A673 (cell line): Measurements from ENCODE around the gene PRRC2A. TPM values are rescaled to one million over a fixed set of nuclear protein-coding genes. Genes with fewer than 3 reads are reported as not detected.

Source experiments
- BruUV-seq: library from RNA; stranded (reverse); fragments of 400-500 nt; replicated peaks from 2 replicates; lab custom pipeline; 2021; lab: Mats Ljungman, UMichigan
- CTCF ChIA-PET: fragments of 300-600 bp; sonication (Branson Sonifier 250); formaldehyde crosslinking; loops from one replicate; lab custom pipeline; 2022; ENCODE audit warnings: antibody characterized with exemption; lab: Charles Lee
- POLR2A ChIA-PET: fragments of 300-600 bp; sonication (Branson Sonifier 250); formaldehyde crosslinking; loops from one replicate; lab custom pipeline; 2022; ENCODE audit warnings: antibody characterized with exemption; ENCODE audit not compliant: low non-redundant PET; lab: Charles Lee
- DNase-seq: peaks from one replicate; pipeline ENCODE4 v3.0.0-alpha.2; 2015; ENCODE audit warnings: low spot score
- H3K27ac ChIP-seq: fragments of 200-600 bp; sonication (generic); 2 replicates; pipeline ENCODE4 v1.5.1; 2016; ENCODE audit warnings: mixed run types, low read depth, mild to moderate bottlenecking, mixed read lengths, antibody characterized with exemption, low read length; ENCODE audit not compliant: poor library complexity, severe bottlenecking
- H3K27me3 ChIP-seq: fragments of 200-600 bp; sonication (generic); replicated peaks from 2 replicates; pipeline ENCODE4 v1.6.1; 2017; ENCODE audit warnings: mixed run types, low read depth, mild to moderate bottlenecking, mixed read lengths, antibody characterized with exemption, low read length; ENCODE audit not compliant: insufficient read depth, poor library complexity
- H3K36me3 ChIP-seq: fragments of 200-600 bp; sonication (generic); 2 replicates; pipeline ENCODE4 v1.6.1; 2016; ENCODE audit warnings: mixed run types, mild to moderate bottlenecking, mixed read lengths, antibody characterized with exemption, low read length; ENCODE audit not compliant: insufficient read depth, poor library complexity, severe bottlenecking
- H3K4me1 ChIP-seq: fragments of 200-600 bp; sonication (generic); 2 replicates; pipeline ENCODE4 v1.6.1; 2017; ENCODE audit warnings: mixed run types, mild to moderate bottlenecking, mixed read lengths, antibody characterized with exemption, low read length; ENCODE audit not compliant: insufficient read depth, poor library complexity, severe bottlenecking
- H3K4me3 ChIP-seq: fragments of 200-600 bp; sonication (generic); 2 replicates; pipeline ENCODE4 v1.5.1; 2016; ENCODE audit warnings: low read depth, mixed run types, mild to moderate bottlenecking, mixed read lengths, low read length; ENCODE audit not compliant: poor library complexity, severe bottlenecking
- H3K9me3 ChIP-seq: fragments of 200-600 bp; sonication (generic); 2 replicates; pipeline ENCODE4 v1.6.1; 2016; ENCODE audit warnings: mixed run types, low read depth, mild to moderate bottlenecking, mixed read lengths, antibody characterized with exemption, low read length; ENCODE audit not compliant: poor library complexity, severe bottlenecking
- EZH2 ChIP-seq: fragments of 200-600 bp; sonication (generic); IDR thresholded peaks from 2 replicates; pipeline ENCODE4 v1.6.1; 2017; ENCODE audit warnings: borderline replicate concordance, low read depth, mild to moderate bottlenecking, mixed read lengths, antibody characterized with exemption, low read length; ENCODE audit not compliant: poor library complexity, severe bottlenecking
- intact Hi-C: fragments of 100-400 bp; cut with micrococcal nuclease; formaldehyde crosslinking; loops from one replicate; pipeline ENCODE4 v1.10.0; 2022; ENCODE audit not compliant: unreplicated experiment
- total RNA-seq: library from RNA; stranded (reverse); gene quantifications from 2 replicates; pipeline ENCODE4 v1.2.3, GENCODE V29; 2021
- TF ChIP-seq, protein P1 (sequence below): fragments of 300-800, 200-600 bp; sonication (generic); conservative IDR thresholded peaks from 2 replicates; pipeline ENCODE4 v1.5.1; 2017; ENCODE audit warnings: low read depth, mild to moderate bottlenecking, antibody characterized with exemption, low read length, moderate library complexity, mixed read lengths

The PRRC2A gene
- total RNA-seq, 1 experiment from 2014 or later = 289 TPM

DNA sequence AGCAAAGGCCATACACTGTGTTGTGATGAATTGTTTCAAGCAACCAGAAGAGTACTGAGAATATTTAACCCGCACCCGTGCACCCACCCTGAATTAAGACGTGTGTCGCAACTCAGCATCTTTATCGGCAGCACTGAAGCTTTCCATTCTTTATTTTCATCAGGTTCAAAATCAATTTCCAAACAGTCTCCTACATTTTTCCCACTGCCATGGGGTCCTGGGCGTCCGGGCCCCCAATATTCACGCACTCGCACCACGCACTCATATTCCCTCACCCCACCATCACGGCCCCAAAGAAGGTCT, 40.1 kb upstream of the PRRC2A start:
- TF ChIP-seq, protein P1, sequence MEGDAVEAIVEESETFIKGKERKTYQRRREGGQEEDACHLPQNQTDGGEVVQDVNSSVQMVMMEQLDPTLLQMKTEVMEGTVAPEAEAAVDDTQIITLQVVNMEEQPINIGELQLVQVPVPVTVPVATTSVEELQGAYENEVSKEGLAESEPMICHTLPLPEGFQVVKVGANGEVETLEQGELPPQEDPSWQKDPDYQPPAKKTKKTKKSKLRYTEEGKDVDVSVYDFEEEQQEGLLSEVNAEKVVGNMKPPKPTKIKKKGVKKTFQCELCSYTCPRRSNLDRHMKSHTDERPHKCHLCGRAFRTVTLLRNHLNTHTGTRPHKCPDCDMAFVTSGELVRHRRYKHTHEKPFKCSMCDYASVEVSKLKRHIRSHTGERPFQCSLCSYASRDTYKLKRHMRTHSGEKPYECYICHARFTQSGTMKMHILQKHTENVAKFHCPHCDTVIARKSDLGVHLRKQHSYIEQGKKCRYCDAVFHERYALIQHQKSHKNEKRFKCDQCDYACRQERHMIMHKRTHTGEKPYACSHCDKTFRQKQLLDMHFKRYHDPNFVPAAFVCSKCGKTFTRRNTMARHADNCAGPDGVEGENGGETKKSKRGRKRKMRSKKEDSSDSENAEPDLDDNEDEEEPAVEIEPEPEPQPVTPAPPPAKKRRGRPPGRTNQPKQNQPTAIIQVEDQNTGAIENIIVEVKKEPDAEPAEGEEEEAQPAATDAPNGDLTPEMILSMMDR = no peak
- no peak for TF ChIP-seq EZH2
- ChIA-PET POLR2A (no interaction called here), CTCF (interaction anchor here (1.0 to 2.6 kb wide), 4 partner anchors 13 to 84 kb away, joined by 3 to 23 read pairs (median 6); partner anchors contain the start of gene NCR3)
- no peak overlapping the region for H3K27ac ChIP-seq
- H3K4me1 ChIP-seq = no peaks in the 10 kb centered on the region
- H3K27me3 ChIP-seq = no peaks in the 10 kb centered on the region
- intact Hi-C loops = no loop called here
- H3K4me3 ChIP-seq = peak overlapping the region; percentile 78
- DNase-seq = no peak
- no TSS peak for BruUV-seq
- H3K36me3 ChIP-seq = no peaks in the 10 kb centered on the region
- H3K9me3 ChIP-seq = no peaks in the 10 kb centered on the region

GRCh38 chr6:31580807-31581433, 39.6 kb upstream of the PRRC2A start:
- intact Hi-C loops = no loop called here

DNA sequence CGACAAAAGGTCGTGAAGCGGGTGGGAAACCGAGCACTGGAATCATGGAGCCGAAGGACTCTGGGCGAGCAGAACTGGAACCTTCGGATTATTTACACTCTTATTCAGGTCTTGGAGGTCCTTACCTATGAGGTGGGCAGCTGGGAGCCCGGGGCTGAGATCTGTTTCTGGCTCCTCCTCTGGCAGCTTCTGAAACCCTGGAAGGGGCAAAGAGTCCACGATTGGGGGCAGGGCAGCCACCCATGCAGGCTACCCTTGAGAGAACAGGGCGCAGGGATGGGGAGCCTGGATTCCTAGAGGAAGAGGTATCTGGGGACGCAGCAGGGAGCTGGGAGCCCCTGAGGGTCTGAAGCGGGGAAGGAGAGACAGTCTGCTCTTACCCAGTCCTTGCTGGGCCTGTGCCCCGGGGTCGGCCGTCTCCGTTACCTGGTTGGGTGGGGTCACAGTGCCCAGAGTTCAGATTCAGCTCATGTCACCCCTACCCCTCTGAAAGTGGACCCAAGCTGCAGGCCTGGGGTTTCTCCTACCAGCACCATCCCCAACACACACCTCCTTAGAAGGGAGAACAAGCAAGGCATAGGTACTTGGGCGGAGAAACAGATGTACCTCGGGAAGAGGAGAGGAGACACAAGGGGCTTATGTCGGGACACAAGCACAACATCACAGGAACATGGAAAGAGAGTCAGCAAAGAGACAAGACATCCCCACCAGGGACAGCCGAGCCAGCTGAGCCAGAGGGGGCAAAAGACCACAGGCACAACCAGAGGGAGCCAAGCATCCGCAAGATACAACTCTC, 38.9 kb upstream of the PRRC2A start:
- peak overlapping the region; percentile 56 for H3K27ac ChIP-seq
- no peaks in the 10 kb centered on the region for H3K9me3 ChIP-seq
- TF ChIP-seq, protein P1 = no peak
- TF ChIP-seq EZH2 = no peak
- H3K4me1 ChIP-seq = peaks cover 4% of the 10 kb centered on the region
- intact Hi-C loops = loop anchor here (2.0 kb wide), 1 partner anchor 15 kb away; no protein-coding TSS in a partner anchor
- no peak for DNase-seq
- peak overlapping the region; percentile 78 for H3K4me3 ChIP-seq
- BruUV-seq = no TSS peak
- no peaks in the 10 kb centered on the region for H3K36me3 ChIP-seq
- ChIA-PET POLR2A (no interaction called here), CTCF (interaction anchor here (1.0 to 2.6 kb wide), 3 partner anchors 12 to 17 kb away, joined by 3 to 23 read pairs (median 9); partner anchors contain the start of gene NCR3)
- no peaks in the 10 kb centered on the region for H3K27me3 ChIP-seq

More at GRCh38 chr6:31580807-31581433, 39.6 kb upstream of the PRRC2A start:
- no TSS peak for BruUV-seq
- POLR2A ChIA-PET = no interaction called here
- peak overlapping the region; percentile 56 for H3K27ac ChIP-seq
- TF ChIP-seq, protein P1 = peak; percentile 95
- no peak for TF ChIP-seq EZH2
- H3K4me1 ChIP-seq = no peaks in the 10 kb centered on the region
- CTCF ChIA-PET = interaction anchor here (1.0 to 2.6 kb wide), 3 partner anchors 12 to 18 kb away, joined by 3 to 23 read pairs (median 9); partner anchors contain the start of gene NCR3
- no peaks in the 10 kb centered on the region for H3K9me3 ChIP-seq
- peak overlapping the region; percentile 78 for H3K4me3 ChIP-seq
- DNase-seq = peak; percentile 86
- no peaks in the 10 kb centered on the region for H3K27me3 ChIP-seq
- H3K36me3 ChIP-seq = no peaks in the 10 kb centered on the region
